Activated B cell treated with CpG ODN at 0.5 μM for 24 hours (primary cell): ENCODE data around the gene PCDHGA5. TPM values are rescaled to one million over a fixed set of nuclear protein-coding genes. Genes with fewer than 3 reads are reported as not detected.

Experiments used
- total RNA-seq: library from RNA; stranded (reverse); gene quantifications from 2 replicates; pipeline ENCODE4 v1.2.3, GENCODE V29; 2022

Gene PCDHGA5
- total RNA-seq, 1 donor from 2014 or later, result 1.2 TPM

Other genes starting within 250 kb of the PCDHGA5 start
- gene PCDHB4, start 242.3 kb upstream of the PCDHGA5 start, total RNA-seq, result not detected in 2 replicates
- gene PCDHB5, start 229.0 kb upstream of the PCDHGA5 start, total RNA-seq, result not detected in 2 replicates
- not detected in 2 replicates for gene PCDHB6, start 214.1 kb upstream of the PCDHGA5 start, total RNA-seq
- gene PCDHB7, start 191.5 kb upstream of the PCDHGA5 start, total RNA-seq, result not detected in 2 replicates
- not detected in 2 replicates for gene PCDHB8, start 186.4 kb upstream of the PCDHGA5 start, total RNA-seq
- gene PCDHB16, start 181.8 kb upstream of the PCDHGA5 start, total RNA-seq, result not detected in 2 replicates
- gene PCDHB9, start 177.0 kb upstream of the PCDHGA5 start, total RNA-seq, result 0.27 and 0.29 TPM in 2 replicates
- gene PCDHB10, start 171.8 kb upstream of the PCDHGA5 start, total RNA-seq, result 0.07 TPM in 1 of 2 replicates, not detected in the other
- gene PCDHB11, start 164.5 kb upstream of the PCDHGA5 start, total RNA-seq, result not detected in 2 replicates
- not detected in 2 replicates for gene PCDHB12, start 155.4 kb upstream of the PCDHGA5 start, total RNA-seq
- 0.07 and 0.09 TPM in 2 replicates for gene PCDHB13, start 150.2 kb upstream of the PCDHGA5 start, total RNA-seq
- 0.11 TPM in 1 of 2 replicates, not detected in the other for gene PCDHB14, start 140.8 kb upstream of the PCDHGA5 start, total RNA-seq
- gene PCDHB15, start 118.8 kb upstream of the PCDHGA5 start, total RNA-seq, result not detected in 2 replicates
- 2.6 and 3.9 TPM in 2 replicates for gene SLC25A2, start 60.1 kb upstream of the PCDHGA5 start, total RNA-seq
- gene TAF7, start 43.4 kb upstream of the PCDHGA5 start, total RNA-seq, result 86.7 and 87.3 TPM in 2 replicates
- gene PCDHGA1, start 33.6 kb upstream of the PCDHGA5 start, total RNA-seq, result 0.20 and 0.29 TPM in 2 replicates
- gene PCDHGA2, start 25.4 kb upstream of the PCDHGA5 start, total RNA-seq, result 0.09 and 0.15 TPM in 2 replicates
- 0.20 and 0.51 TPM in 2 replicates for gene PCDHGA3, start 20.3 kb upstream of the PCDHGA5 start, total RNA-seq
- gene PCDHGB1, start 14.1 kb upstream of the PCDHGA5 start, total RNA-seq, result 0.37 and 0.44 TPM in 2 replicates
- gene PCDHGA4, start 9.1 kb upstream of the PCDHGA5 start, total RNA-seq, result 0.34 and 0.75 TPM in 2 replicates
- 2.2 and 2.6 TPM in 2 replicates for gene PCDHGB2, start 4.2 kb upstream of the PCDHGA5 start, total RNA-seq
- 2.0 and 2.6 TPM in 2 replicates for gene PCDHGB3, start 6.1 kb downstream of the PCDHGA5 start, total RNA-seq
- gene PCDHGA6, start 9.7 kb downstream of the PCDHGA5 start, total RNA-seq, result 1.8 and 2.3 TPM in 2 replicates
- 1.3 and 1.6 TPM in 2 replicates for gene PCDHGA7, start 18.6 kb downstream of the PCDHGA5 start, total RNA-seq
- gene PCDHGB4, start 23.5 kb downstream of the PCDHGA5 start, total RNA-seq, result 0.91 and 1.2 TPM in 2 replicates
- 0.54 and 0.69 TPM in 2 replicates for gene PCDHGA8, start 28.5 kb downstream of the PCDHGA5 start, total RNA-seq
- 1.8 and 2.7 TPM in 2 replicates for gene PCDHGB5, start 33.8 kb downstream of the PCDHGA5 start, total RNA-seq
- 1.1 and 1.3 TPM in 2 replicates for gene PCDHGA9, start 38.6 kb downstream of the PCDHGA5 start, total RNA-seq
- gene PCDHGB6, start 43.9 kb downstream of the PCDHGA5 start, total RNA-seq, result 1.2 and 1.6 TPM in 2 replicates
- gene PCDHGA10, start 48.8 kb downstream of the PCDHGA5 start, total RNA-seq, result 1.2 and 1.3 TPM in 2 replicates
- gene PCDHGB7, start 53.5 kb downstream of the PCDHGA5 start, total RNA-seq, result 1.2 and 1.4 TPM in 2 replicates
- 0.73 and 1.1 TPM in 2 replicates for gene PCDHGA11, start 56.9 kb downstream of the PCDHGA5 start, total RNA-seq
- 1.3 and 1.6 TPM in 2 replicates for gene PCDHGA12, start 66.3 kb downstream of the PCDHGA5 start, total RNA-seq
- gene PCDHGC3, start 111.8 kb downstream of the PCDHGA5 start, total RNA-seq, result 2.6 and 3.3 TPM in 2 replicates
- gene PCDHGC4, start 120.9 kb downstream of the PCDHGA5 start, total RNA-seq, result 0.69 TPM in 2 replicates
- 0.24 and 0.38 TPM in 2 replicates for gene PCDHGC5, start 124.9 kb downstream of the PCDHGA5 start, total RNA-seq